Natural killer cell treated with Interleukin-12 subunit alpha and Interleukin-12 subunit beta and Interleukin-15 and Interleukin-18, amount 100 ng/mL, for 72 hours (primary cell): ENCODE measurements around the gene SPART. TPM values are rescaled to one million over a fixed set of nuclear protein-coding genes. Genes with fewer than 3 reads are reported as not detected.

Experiments used
- ATAC-seq, 2 donors: fragments of 150-1000 bp; cut with Tn5 transposase in 1 of 2; sonication (Bioruptor Pico), chemical (Tn5 transposase) in 1 of 2; 2 replicates each; pipeline ENCODE4 v1.10.0; 2021
- DNase-seq: peaks from one replicate; pipeline ENCODE4 v3.0.0; 2022; ENCODE audit warnings: low spot score
- H3K27ac Mint-ChIP-seq, 2 donors: 1 replicate in 1 of 2; 2 replicates in 1 of 2; pipeline ENCODE4 v1.8.0; 2022; ENCODE audit warnings: mixed read lengths in 2 of 2, mild to moderate bottlenecking in 1 of 2, moderate library complexity in 1 of 2
- H3K27me3 Mint-ChIP-seq, 2 donors: 1 replicate in 1 of 2; 2 replicates in 1 of 2; pipeline ENCODE4 v1.8.0; 2022; ENCODE audit warnings: mixed read lengths in 2 of 2
- H3K36me3 Mint-ChIP-seq: one replicate; pipeline ENCODE4 v1.8.0; 2022; ENCODE audit warnings: mixed read lengths
- H3K4me1 Mint-ChIP-seq, 2 donors: 1 replicate in 1 of 2; 2 replicates in 1 of 2; pipeline ENCODE4 v1.8.0; 2022; ENCODE audit warnings: low read depth in 2 of 2, mixed read lengths in 2 of 2, mild to moderate bottlenecking in 1 of 2
- H3K4me3 Mint-ChIP-seq: one replicate; pipeline ENCODE4 v1.8.0; 2022; ENCODE audit warnings: mixed read lengths
- H3K9me3 Mint-ChIP-seq: 2 replicates; pipeline ENCODE4 v1.8.0; 2022; ENCODE audit warnings: mixed read lengths
- total RNA-seq, 2 donors: library from RNA; stranded (reverse); gene quantifications; one replicate each; pipeline ENCODE4 v1.2.3, GENCODE V29; 2022

The SPART gene
- total RNA-seq, 2 donors from 2014 or later: 24.2 to 38.9 TPM

GRCh38 chr13:36360903-36361302 lies 14.7 kb upstream of the SPART start:
- no peak overlapping the region for H3K27ac Mint-ChIP-seq
- no peaks in the 10 kb centered on the region for H3K9me3 Mint-ChIP-seq
- no peaks in the 10 kb centered on the region for H3K36me3 Mint-ChIP-seq
- ATAC-seq (no peak), DNase-seq (no peak)
- peaks cover 3 to 7% of the 10 kb centered on the region in 2 donors for H3K27me3 Mint-ChIP-seq
- H3K4me3 Mint-ChIP-seq: no peak overlapping the region
- no peaks in the 10 kb centered on the region for H3K4me1 Mint-ChIP-seq

- ATAC-seq (no peak), DNase-seq (no peak)
- Mint-ChIP-seq H3K4me3 (no peak overlapping the region), H3K9me3 (no peaks in the 10 kb centered on the region), H3K36me3 (no peaks in the 10 kb centered on the region), H3K4me1 (no peaks in the 10 kb centered on the region), H3K27me3 (peaks cover 3 to 7% of the 10 kb centered on the region in 2 donors), H3K27ac (no peak overlapping the region)
These were observed 13.2 kb upstream of the SPART start for GRCh38 chr13:36359301-36359950.

GRCh38 chr13:36358175-36358718 lies 12.1 kb upstream of the SPART start:
- ATAC-seq (no peak), DNase-seq (no peak)
- Mint-ChIP-seq H3K27me3 (peaks cover 3 to 7% of the 10 kb centered on the region in 2 donors), H3K27ac (no peak overlapping the region), H3K4me1 (no peaks in the 10 kb centered on the region), H3K9me3 (no peaks in the 10 kb centered on the region), H3K4me3 (no peak overlapping the region), H3K36me3 (no peaks in the 10 kb centered on the region)

GRCh38 chr13:36357692-36358091 lies 11.5 kb upstream of the SPART start:
- peaks cover 3 to 7% of the 10 kb centered on the region in 2 donors for H3K27me3 Mint-ChIP-seq
- H3K4me1 Mint-ChIP-seq: no peaks in the 10 kb centered on the region
- no peak for ATAC-seq

GRCh38 chr13:36357231-36357630 lies 11.0 kb upstream of the SPART start:
- Mint-ChIP-seq H3K27ac (no peak overlapping the region), H3K9me3 (no peaks in the 10 kb centered on the region), H3K36me3 (no peaks in the 10 kb centered on the region), H3K4me1 (no peaks in the 10 kb centered on the region), H3K27me3 (peaks cover 5 to 7% of the 10 kb centered on the region in 2 donors), H3K4me3 (no peak overlapping the region)
- DNase-seq: no peak
- ATAC-seq: no peak

More at GRCh38 chr13:36357692-36358091, 11.5 kb upstream of the SPART start:
- Mint-ChIP-seq H3K4me3 (no peak overlapping the region), H3K36me3 (no peaks in the 10 kb centered on the region), H3K27ac (no peak overlapping the region), H3K9me3 (no peaks in the 10 kb centered on the region)
- DNase-seq: no peak

GRCh38 chr13:36356058-36356457 lies 9.9 kb upstream of the SPART start:
- H3K4me1 Mint-ChIP-seq: no peaks in the 10 kb centered on the region
- peaks cover 5 to 7% of the 10 kb centered on the region in 2 donors for H3K27me3 Mint-ChIP-seq
- H3K36me3 Mint-ChIP-seq: no peaks in the 10 kb centered on the region
- DNase-seq: no peak
- H3K9me3 Mint-ChIP-seq: no peaks in the 10 kb centered on the region
- no peak overlapping the region for H3K4me3 Mint-ChIP-seq
- no peak overlapping the region for H3K27ac Mint-ChIP-seq
- no peak for ATAC-seq

- Mint-ChIP-seq H3K36me3 (no peaks in the 10 kb centered on the region), H3K27ac (no peak overlapping the region), H3K4me3 (no peak overlapping the region), H3K4me1 (no peaks in the 10 kb centered on the region), H3K9me3 (no peaks in the 10 kb centered on the region), H3K27me3 (peaks cover 6 to 7% of the 10 kb centered on the region in 2 donors)
- ATAC-seq: no peak
- no peak for DNase-seq
These were observed 9.4 kb upstream of the SPART start for GRCh38 chr13:36355632-36356031.

GRCh38 chr13:36354842-36355623 lies 8.8 kb upstream of the SPART start:
- H3K27me3 Mint-ChIP-seq: peaks cover 5 to 7% of the 10 kb centered on the region in 2 donors
- no peaks in the 10 kb centered on the region for H3K4me1 Mint-ChIP-seq
- H3K4me3 Mint-ChIP-seq: no peak overlapping the region
- DNase-seq (no peak), ATAC-seq (no peak)
- H3K36me3 Mint-ChIP-seq: no peaks in the 10 kb centered on the region
- H3K27ac Mint-ChIP-seq: no peak overlapping the region
- H3K9me3 Mint-ChIP-seq: no peaks in the 10 kb centered on the region

- Mint-ChIP-seq H3K27ac (no peak overlapping the region), H3K4me1 (no peaks in the 10 kb centered on the region), H3K27me3 (peaks cover 5 to 7% of the 10 kb centered on the region in 2 donors), H3K36me3 (no peaks in the 10 kb centered on the region), H3K9me3 (no peaks in the 10 kb centered on the region), H3K4me3 (no peak overlapping the region)
- DNase-seq (no peak), ATAC-seq (no peak)
These were observed 6.8 kb upstream of the SPART start for GRCh38 chr13:36353001-36353400.

- Mint-ChIP-seq H3K27me3 (peaks cover 5 to 7% of the 10 kb centered on the region in 2 donors), H3K9me3 (no peaks in the 10 kb centered on the region), H3K27ac (no peak overlapping the region), H3K4me1 (no peaks in the 10 kb centered on the region), H3K4me3 (no peak overlapping the region), H3K36me3 (no peaks in the 10 kb centered on the region)
- ATAC-seq (no peak), DNase-seq (no peak)
These were observed 6.2 kb upstream of the SPART start for GRCh38 chr13:36352350-36352749.

- ATAC-seq (no peak), DNase-seq (no peak)
- Mint-ChIP-seq H3K4me1 (peaks cover 20 to 27% of the 10 kb centered on the region in 2 donors), H3K27ac (peak overlapping the region in 1 of 2 donors; percentile 95), H3K27me3 (peaks cover 0 to 5% of the 10 kb centered on the region in 2 donors), H3K9me3 (no peaks in the 10 kb centered on the region), H3K4me3 (no peak overlapping the region), H3K36me3 (no peaks in the 10 kb centered on the region)
These were observed 1.5 kb upstream of the SPART start for GRCh38 chr13:36347531-36348210.

GRCh38 chr13:36345438-36346221 lies 564 bp downstream of the SPART start:
- no peak for DNase-seq
- Mint-ChIP-seq H3K27me3 (peaks cover 0 to 2% of the 10 kb centered on the region in 2 donors), H3K36me3 (no peaks in the 10 kb centered on the region), H3K27ac (peak overlapping the region; percentile 74 to 95), H3K4me1 (peaks cover 25 to 36% of the 10 kb centered on the region in 2 donors), H3K9me3 (no peaks in the 10 kb centered on the region), H3K4me3 (peak overlapping the region; percentile 82)
- peak in 1 of 2 donors; percentile 50 for ATAC-seq

- Mint-ChIP-seq H3K27me3 (no peaks in the 10 kb centered on the region), H3K27ac (peak overlapping the region; percentile 74 to 95), H3K36me3 (no peaks in the 10 kb centered on the region), H3K9me3 (no peaks in the 10 kb centered on the region), H3K4me1 (peaks cover 28 to 36% of the 10 kb centered on the region in 2 donors), H3K4me3 (peak overlapping the region; percentile 82)
- DNase-seq (no peak), ATAC-seq (no peak)
These were observed 1.2 kb downstream of the SPART start for GRCh38 chr13:36344886-36345437.
